Esophagus squamous epithelium (tissue), 4 donors: ENCODE data around the gene ALPP.

ENCODE experiments used
- POLR2A ChIP-seq, 4 donors: fragments of 450-650 bp; IDR thresholded peaks; one replicate each; pipeline ENCODE4 v1.6.1; 2017; ENCODE audit warnings: antibody characterized with exemption in 4 of 4, mild to moderate bottlenecking in 4 of 4, moderate library complexity in 3 of 4
- TF ChIP-seq, protein P1 (sequence below), 6 experiments: fragments of 450-650 bp in 4 of 6; fragments of 200-600 bp in 2 of 6; sonication (generic) in 2 of 6; IDR thresholded peaks; one replicate each; pipeline ENCODE4 v1.5.1; 2016 to 2019; ENCODE audit warnings: antibody characterized with exemption in 6 of 6, mild to moderate bottlenecking in 4 of 6, moderate library complexity in 4 of 6

GRCh38 chr2:232400256-232401015 lies 21.9 kb downstream of the ALPP start:
- TF ChIP-seq, protein P1, sequence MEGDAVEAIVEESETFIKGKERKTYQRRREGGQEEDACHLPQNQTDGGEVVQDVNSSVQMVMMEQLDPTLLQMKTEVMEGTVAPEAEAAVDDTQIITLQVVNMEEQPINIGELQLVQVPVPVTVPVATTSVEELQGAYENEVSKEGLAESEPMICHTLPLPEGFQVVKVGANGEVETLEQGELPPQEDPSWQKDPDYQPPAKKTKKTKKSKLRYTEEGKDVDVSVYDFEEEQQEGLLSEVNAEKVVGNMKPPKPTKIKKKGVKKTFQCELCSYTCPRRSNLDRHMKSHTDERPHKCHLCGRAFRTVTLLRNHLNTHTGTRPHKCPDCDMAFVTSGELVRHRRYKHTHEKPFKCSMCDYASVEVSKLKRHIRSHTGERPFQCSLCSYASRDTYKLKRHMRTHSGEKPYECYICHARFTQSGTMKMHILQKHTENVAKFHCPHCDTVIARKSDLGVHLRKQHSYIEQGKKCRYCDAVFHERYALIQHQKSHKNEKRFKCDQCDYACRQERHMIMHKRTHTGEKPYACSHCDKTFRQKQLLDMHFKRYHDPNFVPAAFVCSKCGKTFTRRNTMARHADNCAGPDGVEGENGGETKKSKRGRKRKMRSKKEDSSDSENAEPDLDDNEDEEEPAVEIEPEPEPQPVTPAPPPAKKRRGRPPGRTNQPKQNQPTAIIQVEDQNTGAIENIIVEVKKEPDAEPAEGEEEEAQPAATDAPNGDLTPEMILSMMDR (IDR thresholded peaks at IDR 0.05), result no peak
- TF ChIP-seq POLR2A (IDR thresholded peaks at IDR 0.05), result no peak
